ENCODE results near the gene ABCA6.
"Not testable (repeated sequence)": the region's sequence is repeated elsewhere in the genome, so short reads cannot be mapped to it uniquely, and the experiment has no call there.

ABCA6 gene

DNA sequence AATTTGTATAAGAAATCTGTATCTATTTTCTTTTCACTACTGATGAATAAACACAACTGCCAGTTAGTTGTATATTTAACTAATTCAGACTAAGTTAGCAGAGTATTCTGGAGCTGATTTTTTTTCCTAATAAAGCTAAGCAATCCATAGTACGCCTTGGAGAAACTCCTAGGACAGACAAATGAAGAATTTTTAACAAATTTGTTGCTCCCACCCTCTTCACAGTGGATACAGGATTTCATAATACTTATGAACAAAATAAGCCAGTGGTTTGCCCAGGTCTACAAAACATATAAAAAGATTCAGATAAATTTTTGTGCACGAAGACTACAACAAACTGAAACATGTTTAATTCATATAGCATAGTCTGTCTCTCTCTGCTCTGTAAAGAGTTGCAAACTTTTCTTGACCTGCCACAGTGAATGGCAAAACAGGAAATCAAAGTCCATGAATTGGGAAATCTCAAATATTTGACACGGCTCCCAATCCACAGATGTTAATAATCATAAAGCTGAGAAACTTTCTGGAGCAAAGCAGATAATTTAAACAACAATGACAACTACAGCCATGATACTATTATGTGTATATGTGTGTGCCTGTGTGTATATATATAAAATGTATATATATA lies 594 bp upstream of the ABCA6 start:
- DNase-seq, result no peak

GRCh38 chr17:69134112-69134511 lies 7.6 kb downstream of the ABCA6 start:
- no peak for DNase-seq

DNA sequence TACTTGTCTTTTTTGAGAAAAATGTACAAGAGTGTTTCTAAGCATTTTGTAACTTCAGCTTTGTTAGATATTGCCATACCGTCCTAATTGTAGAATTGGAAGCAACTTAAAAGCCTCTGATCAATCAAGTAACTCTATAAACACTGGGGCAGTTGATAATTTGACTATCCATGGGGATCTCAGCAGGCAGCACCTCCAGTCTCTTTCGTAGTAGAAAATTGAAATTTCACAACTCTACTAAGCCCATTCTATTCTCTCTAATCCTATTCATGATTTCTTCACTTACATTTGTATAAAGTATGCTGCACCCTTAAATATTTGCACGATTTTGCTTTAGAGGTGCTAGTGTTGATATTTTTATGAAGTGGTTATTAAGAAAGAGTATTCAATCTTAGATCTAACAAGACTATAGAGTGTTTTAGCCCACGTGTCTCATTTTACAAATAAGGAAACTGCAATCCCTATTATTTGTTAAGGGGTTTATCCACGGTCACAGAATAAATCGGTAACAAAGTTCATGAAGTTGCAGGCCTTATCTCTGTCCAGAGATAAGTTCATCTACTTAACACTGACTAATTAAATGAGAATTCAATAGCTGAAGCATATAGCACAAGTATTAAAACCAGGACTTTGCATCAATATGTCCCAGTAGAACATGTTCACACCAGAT lies 10.9 kb downstream of the ABCA6 start:
- DNase-seq, result no peak

DNA sequence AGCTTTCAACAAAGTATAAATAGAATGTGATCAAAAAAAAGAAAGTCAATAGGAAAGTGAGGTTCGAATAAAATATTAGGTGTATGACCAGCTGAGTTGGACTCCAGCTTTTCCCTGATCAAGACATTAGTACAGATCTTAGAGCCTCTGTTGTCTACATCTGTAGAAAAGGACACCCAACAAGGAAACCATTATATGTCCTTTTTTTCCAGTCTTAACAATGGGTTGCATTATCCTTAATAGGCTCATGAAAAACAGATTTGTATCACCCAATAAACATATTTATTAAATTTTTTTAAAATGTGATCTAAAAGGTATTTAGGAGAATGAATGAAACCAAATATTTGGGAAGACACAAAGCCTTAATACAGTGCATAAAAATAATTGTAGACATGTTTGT lies 18.1 kb downstream of the ABCA6 start:
- DNase-seq, result no peak

DNA sequence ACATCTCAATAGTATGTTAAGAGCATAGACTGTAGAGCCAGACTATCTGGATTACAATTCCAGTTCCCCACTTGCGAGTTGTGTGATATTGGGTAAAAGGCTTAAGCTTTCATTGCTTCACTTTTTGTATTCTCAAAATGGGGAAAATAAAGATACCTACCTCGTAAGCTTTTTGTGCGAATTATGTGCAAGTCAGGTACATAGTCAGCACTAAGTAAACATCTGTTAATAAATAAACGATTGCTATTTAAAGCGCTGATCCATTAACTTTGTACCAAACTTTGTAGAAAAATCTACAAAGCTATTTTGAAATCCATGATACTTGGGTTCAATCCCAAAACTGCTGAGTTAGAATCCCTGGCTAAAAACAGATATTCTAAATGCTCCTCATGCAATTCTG lies 19.6 kb downstream of the ABCA6 start:
- DNase-seq, result no peak

DNA sequence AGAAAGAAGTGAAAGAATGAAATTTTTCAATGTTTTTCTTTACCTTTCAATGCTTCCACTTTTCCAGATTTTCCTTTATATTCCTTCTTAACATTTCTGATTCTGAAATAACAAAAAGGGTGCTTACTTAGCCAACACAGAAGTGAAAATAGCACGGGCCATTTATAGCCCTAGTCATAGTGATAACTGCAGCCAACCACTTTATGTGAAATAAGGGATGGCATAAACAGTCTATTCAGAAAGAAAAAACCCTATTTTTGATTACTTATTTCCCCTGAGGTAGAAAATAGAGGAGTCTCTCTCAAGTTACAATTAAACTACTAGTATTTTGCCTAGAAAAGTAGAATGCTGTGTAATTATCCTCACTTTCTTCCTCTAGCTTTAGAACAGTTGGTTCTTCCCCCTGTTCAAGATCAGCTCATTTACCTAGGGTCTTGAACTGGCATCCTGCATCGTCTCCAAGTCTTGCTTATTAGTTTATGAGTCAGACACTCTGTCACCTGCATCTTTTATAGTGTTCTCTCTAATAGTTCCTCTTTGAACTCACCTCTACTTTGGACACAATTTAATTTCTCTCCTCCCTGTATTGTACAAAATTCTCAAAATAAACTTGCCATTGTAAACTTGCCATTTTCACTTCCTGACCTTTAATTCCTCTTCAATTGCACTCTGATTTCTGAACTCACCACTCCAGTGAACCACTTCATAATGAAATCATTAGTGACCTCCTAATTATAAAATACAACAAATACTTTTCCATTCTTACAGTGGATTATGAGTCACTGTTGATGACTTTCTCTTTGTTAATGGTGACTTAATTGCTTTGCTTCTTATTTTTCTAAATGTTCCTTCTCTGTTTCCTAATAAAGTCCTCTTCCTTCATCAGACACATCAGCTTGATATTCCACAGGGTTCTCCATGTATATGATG lies 23.6 kb downstream of the ABCA6 start:
- no peak for DNase-seq

DNA sequence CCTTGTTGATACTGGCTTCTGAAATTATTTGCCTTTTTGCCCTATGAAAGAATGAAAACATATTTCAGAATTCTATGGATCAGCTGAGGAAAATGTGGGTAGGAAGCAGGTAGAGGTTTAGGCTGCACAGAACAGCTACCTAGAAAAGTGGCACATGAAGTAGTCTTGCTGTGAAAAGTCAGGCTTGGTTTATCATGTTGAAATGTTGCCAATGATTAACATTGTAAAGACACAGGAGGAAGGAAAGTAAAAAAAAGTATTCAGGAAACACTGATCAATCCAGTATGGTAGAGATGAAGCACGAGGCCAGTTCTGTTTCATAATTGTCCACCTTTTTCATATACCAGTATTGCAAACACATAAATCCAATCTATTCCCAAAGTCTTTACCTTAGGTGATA lies 29.9 kb downstream of the ABCA6 start:
- DNase-seq, result no peak

DNA sequence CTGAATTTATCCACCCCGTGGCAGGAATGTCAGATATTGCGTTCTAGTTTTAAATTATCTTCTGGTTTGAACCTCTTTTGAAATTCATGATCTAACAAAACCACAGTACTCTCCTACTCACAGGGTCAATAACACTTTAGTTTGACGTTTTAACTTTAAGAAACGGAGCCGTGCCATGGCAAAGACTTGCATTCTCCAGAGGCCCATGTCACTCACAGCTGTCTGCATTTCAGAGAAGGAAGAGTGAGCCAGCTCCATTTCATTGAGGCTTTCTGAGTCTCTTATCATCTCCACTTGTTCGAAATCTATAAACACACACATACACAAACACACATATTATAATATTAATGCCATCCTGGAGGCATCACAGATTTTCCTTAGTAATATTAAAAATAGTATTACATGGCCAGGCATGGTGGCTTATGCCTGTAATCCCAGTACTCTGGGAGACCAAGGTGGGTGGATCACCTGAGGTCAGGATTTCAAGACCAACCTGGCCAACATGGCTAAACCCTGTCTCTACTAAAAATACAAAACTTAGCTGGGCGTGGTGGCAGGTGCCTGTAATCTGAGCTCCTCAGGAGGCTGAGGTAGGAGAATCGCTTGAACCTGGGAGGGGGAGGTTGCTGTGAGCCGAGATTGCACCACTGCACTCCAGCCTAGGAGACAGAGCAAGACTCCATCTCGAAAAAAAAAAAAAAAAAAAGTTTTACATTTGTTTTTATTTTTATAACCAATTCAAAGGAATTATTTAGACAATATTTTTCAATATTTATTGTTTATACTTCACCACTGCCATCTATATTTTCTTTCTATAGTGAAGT lies 35.6 kb downstream of the ABCA6 start:
- no peak for DNase-seq

DNA sequence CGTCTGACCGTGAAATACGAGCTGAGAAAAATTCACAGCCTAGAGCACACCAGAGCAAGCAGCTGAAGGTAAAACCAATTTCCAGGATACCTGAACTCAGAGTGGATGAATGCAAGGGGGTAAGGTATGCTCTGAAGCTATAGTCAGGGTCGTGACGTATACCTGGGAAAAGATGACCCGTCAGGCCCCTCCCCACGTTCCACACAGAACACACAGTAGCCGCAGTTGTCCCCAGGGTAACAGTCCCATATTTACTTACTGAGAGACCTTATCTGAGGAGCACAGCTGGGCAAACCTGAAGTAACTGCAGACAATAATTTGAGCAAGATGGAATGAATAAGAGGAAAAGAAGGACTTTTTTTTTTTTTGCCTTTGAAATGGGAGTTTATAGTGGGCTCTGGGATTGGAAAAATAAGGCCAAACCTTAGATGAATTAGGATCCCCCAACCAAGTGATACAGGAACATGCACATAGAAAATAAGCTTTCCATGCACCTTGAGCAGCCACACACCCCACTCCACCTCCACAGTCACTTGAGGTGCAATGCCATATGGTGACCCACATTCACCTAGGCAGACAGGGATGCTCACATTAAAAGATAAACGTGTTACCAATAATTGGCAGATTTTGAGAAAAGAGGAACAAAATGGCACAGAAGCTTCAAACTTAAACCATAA lies 38.0 kb downstream of the ABCA6 start:
- DNase-seq, result no peak

- no peak for DNase-seq
These were observed 43.1 kb downstream of the ABCA6 start for GRCh38 chr17:69098625-69099024.

GRCh38 chr17:69096541-69096940 lies 45.2 kb downstream of the ABCA6 start:
- no peak for DNase-seq

DNA sequence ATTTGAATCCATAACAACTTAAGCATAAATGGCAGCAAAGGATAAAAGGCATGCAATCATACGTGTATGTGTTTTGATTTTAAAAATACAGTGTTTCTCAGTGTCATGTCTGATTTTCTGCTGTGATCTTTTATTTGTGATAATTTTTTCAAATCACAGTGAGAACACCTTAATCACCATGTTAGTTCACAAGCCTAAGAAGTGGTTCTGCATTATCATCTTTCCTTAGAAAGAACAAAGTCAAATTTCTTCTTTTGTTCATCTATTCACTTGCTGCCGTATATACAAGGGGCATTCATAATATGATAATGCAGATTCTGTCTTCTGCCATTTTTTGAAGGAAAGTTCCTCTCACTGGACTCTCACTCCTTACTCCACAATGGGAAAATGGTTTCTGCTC lies 47.7 kb downstream of the ABCA6 start:
- no peak for DNase-seq

- DNase-seq, result no peak
These were observed 48.4 kb downstream of the ABCA6 start for GRCh38 chr17:69093279-69093789.

GRCh38 chr17:69090365-69090764 lies 51.3 kb downstream of the ABCA6 start:
- no peak for DNase-seq

DNA sequence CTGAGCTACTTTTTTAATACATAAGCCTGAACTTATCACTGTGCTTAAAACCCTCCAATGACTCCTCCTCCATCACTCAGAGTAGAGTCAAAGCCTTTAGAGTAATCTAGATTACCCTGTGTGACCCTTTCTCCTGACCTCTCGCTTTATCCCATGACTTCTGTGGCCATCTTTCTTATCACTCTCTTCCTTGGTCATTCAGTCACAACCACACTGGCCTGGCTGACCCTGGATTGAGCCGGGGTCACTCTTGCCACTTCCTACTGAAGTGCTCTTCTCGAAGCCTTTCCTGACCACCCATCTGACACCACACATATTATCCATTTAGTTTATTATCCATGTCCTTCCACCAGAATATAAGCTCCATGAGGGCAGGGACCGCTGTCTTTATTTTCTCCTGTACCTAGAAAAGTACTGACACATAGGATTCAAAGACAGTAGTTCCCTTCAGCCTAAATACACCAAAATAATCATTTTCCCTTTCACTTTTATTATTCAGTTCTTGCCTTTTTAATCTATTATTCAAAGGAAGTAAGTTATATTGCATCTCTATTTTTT lies 53.0 kb downstream of the ABCA6 start:
- no peak for DNase-seq

DNA sequence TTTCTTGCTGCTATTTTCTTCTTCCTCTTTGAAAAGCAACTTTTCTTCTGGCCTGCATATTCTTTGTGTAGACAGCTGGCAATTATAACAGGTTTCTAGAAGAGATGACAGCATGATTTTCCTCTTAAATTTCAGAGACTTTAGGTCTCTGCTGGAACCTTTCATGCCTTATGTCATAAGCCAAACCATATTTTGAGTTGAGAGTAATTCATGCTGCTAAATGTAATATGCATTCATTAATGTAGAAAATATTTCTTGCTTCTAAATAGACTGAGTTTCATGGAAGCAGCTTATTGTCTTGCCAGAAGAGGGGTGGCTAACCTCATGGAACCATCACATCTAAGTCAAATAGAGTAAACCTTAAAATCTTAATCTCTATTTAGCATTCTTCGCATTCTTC lies 55.1 kb downstream of the ABCA6 start:
- no peak for DNase-seq

DNA sequence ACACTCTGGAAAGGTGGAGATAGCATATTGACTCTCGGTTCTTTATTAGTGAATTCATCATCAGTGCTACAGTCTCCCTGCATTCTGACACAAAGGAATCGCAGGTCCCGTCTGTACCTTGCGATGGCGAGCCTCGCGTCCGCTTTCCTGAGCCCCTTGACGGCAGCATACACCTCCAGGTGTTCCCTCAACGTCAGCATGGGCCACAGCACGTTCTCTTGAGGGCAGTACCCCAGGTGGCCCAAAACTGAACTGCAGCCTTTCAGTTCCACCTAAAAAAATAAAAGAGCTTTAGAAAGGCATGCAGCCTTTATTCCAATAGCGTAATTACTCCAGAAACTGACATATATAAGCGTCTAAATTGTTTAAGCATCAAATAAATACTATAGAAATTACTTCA lies 56.8 kb downstream of the ABCA6 start:
- DNase-seq, result no peak

GRCh38 chr17:69082696-69083095 lies 59.0 kb downstream of the ABCA6 start:
- no peak for DNase-seq

DNA sequence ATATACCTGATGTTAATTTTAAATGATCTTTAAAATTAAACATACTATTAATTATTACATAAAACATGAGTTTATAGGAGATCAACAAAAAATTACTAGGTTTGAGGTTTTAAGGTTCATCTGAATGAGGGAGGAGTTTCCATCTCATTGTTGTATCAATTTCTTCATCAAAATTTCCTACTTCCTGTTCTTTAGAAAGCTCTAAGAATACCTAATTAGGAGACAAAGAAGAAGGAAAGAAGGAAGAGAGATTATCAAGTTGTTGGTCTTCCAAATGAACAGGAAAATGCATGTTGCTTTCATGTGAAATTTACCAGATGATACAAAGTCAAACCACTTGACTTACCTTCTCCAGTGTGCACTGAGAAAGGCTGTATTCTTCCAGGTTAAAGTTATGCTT lies 62.8 kb downstream of the ABCA6 start:
- DNase-seq, result no peak

- no peak for DNase-seq
These were observed 65.9 kb downstream of the ABCA6 start for GRCh38 chr17:69075823-69076222.

DNA sequence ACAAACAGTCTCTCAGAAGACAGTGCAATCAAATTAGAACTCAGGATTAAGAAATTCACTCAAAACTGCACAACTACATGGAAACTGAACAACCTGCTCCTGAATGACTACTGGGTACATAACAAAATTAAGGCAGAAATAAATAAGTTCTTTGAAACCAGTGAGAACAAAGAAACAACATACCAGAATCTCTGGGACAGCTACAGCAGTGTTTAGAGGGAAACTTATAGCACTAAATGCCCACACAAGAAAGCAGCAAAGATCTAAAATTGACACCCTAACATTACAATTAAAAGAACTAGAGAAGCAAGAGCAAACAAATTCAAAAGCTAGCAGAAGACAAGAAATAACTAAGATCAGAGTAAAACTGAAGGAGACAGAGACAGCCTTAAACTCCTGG lies 68.3 kb downstream of the ABCA6 start:
- not testable (repeated sequence) for DNase-seq

DNA sequence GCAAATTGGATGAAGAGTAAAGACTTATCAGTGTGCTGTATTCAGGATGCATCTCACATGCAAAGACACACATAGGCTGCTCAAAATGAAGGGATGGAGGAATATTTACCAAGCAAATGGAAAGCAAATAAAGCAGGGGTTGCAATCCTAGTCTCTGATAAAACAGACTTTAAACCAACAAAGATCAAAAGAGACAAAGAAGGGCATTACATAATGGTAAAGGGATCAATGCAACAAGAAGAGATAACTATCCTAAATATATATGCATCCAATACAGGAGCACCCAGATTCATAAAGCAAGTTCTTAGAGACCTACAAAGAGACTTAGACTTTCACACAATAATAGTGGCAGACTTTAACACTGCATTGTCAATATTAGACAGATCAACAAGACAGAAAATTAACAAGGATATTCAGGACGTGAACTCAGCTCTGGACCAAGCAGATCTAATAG lies 68.9 kb downstream of the ABCA6 start:
- DNase-seq, result not testable (repeated sequence)
